ENCODE measurements around the gene MAPT. TPM values are rescaled to one million over a fixed set of nuclear protein-coding genes. Genes with fewer than 3 reads are reported as not detected.
A peak's percentile ranks its signal among the peaks of the same experiment; 100 is the strongest.

MAPT gene
- total RNA-seq, 3 donors from 2014 or later (not counting 1 experiment from before 2014, with no cell fraction given), result 0.14 to 1.3 (median 0.58) TPM

- intact Hi-C loops (cut with micrococcal nuclease), result no loop called here
- DNase-seq (peak; percentile 42 to 78), ATAC-seq (peak in 2 of 3 donors; percentile 52 to 63)
- Mint-ChIP-seq H3K4me1 (peaks cover 0 to 6% of the 10 kb centered on the region in 2 donors), H3K4me3 (no peak overlapping the region), H3K36me3 (no peaks in the 10 kb centered on the region), H3K9me3 (no peaks in the 10 kb centered on the region), H3K27me3 (ENCODE audit: low read depth in 2 of 2) (peaks cover 21 to 28% of the 10 kb centered on the region in 2 donors), H3K27ac (no peak overlapping the region)
- no peak overlapping the region for H3K4me3 ChIP-seq (ENCODE audit: low read length)
- no peaks in the 10 kb centered on the region for H3K4me1 ChIP-seq (ENCODE audit: control insufficient read depth, insufficient read depth, low read length)
- no peaks in the 10 kb centered on the region for H3K27me3 ChIP-seq (ENCODE audit: control insufficient read depth, insufficient read depth, low read length)
- 29% methylated on average over 11 of the region's 12 CpGs for WGBS (ENCODE audit: insufficient coverage)
- TF ChIP-seq, protein P1, sequence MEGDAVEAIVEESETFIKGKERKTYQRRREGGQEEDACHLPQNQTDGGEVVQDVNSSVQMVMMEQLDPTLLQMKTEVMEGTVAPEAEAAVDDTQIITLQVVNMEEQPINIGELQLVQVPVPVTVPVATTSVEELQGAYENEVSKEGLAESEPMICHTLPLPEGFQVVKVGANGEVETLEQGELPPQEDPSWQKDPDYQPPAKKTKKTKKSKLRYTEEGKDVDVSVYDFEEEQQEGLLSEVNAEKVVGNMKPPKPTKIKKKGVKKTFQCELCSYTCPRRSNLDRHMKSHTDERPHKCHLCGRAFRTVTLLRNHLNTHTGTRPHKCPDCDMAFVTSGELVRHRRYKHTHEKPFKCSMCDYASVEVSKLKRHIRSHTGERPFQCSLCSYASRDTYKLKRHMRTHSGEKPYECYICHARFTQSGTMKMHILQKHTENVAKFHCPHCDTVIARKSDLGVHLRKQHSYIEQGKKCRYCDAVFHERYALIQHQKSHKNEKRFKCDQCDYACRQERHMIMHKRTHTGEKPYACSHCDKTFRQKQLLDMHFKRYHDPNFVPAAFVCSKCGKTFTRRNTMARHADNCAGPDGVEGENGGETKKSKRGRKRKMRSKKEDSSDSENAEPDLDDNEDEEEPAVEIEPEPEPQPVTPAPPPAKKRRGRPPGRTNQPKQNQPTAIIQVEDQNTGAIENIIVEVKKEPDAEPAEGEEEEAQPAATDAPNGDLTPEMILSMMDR (IDR thresholded peaks at IDR 0.05), result peak; percentile 90
- H3K36me3 ChIP-seq (ENCODE audit: control insufficient read depth, insufficient read depth, low read length), result no peaks in the 10 kb centered on the region
- no peak overlapping the region for H3K27ac ChIP-seq (ENCODE audit: low read length)
- no peaks in the 10 kb centered on the region for H3K9me3 ChIP-seq (ENCODE audit: control insufficient read depth, insufficient read depth, low read length)
These were observed 41.6 kb upstream of the MAPT start for GRCh38 chr17:45852535-45853297.

GRCh38 chr17:45854209-45854608, 40.1 kb upstream of the MAPT start:
- H3K27ac Mint-ChIP-seq, result no peak overlapping the region
- WGBS (ENCODE audit: insufficient coverage), result 89% methylated on average over 9 of the region's 9 CpGs
- H3K27me3 Mint-ChIP-seq (ENCODE audit: low read depth in 2 of 2), result peaks cover 26 to 38% of the 10 kb centered on the region in 2 donors
- no peaks in the 10 kb centered on the region for H3K36me3 ChIP-seq (ENCODE audit: control insufficient read depth, insufficient read depth, low read length)
- TF ChIP-seq, protein P1 (IDR thresholded peaks at IDR 0.05), result no peak
- H3K4me1 ChIP-seq (ENCODE audit: control insufficient read depth, insufficient read depth, low read length), result no peaks in the 10 kb centered on the region
- ATAC-seq (no peak), DNase-seq (no peak)
- H3K36me3 Mint-ChIP-seq, result no peaks in the 10 kb centered on the region
- intact Hi-C loops (cut with micrococcal nuclease), result no loop called here
- H3K9me3 ChIP-seq (ENCODE audit: control insufficient read depth, insufficient read depth, low read length), result no peaks in the 10 kb centered on the region
- H3K4me3 Mint-ChIP-seq, result no peak overlapping the region
- H3K9me3 Mint-ChIP-seq, result no peaks in the 10 kb centered on the region
- peaks cover 0 to 6% of the 10 kb centered on the region in 2 donors for H3K4me1 Mint-ChIP-seq
- H3K27me3 ChIP-seq (ENCODE audit: control insufficient read depth, insufficient read depth, low read length), result no peaks in the 10 kb centered on the region
- H3K4me3 ChIP-seq (ENCODE audit: low read length), result no peak overlapping the region
- no peak overlapping the region for H3K27ac ChIP-seq (ENCODE audit: low read length)

DNA sequence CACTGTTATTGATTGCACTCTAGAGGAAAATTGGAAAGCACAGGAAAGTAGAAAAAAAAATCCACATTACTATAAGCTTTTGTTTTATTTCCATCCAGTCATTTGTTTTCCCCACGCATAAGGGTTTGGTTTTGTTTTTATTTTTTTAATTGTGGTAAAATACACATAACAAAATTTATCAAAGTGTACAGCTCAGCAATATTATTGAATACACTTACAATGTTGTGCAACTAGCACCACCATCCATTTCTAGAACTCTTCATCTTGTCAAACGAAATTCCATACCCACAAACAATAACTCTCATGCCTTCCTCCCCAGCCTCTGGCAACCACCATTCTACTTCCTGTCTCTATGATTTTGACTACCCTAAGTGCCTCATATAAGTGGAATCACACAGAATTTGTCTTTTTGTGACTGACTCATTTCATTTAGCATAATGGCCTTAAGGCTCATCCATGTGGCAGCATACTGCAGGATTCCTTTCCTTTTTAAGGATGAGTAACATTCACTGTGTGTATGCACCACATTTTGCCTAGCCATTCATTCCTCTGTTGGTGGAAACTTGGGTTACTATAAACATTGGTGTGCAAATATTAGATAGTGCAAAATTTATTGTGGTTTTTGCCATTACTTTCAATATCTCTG, 38.5 kb upstream of the MAPT start:
- ATAC-seq (no peak), DNase-seq (no peak)
- no peaks in the 10 kb centered on the region for H3K27me3 ChIP-seq (ENCODE audit: control insufficient read depth, insufficient read depth, low read length)
- H3K4me3 ChIP-seq (ENCODE audit: low read length), result no peak overlapping the region
- peaks cover 0 to 6% of the 10 kb centered on the region in 2 donors for H3K4me1 Mint-ChIP-seq
- TF ChIP-seq, protein P1 (IDR thresholded peaks at IDR 0.05), result no peak
- WGBS (ENCODE audit: insufficient coverage), result 22% methylated on average over 1 of the region's 2 CpGs
- H3K9me3 Mint-ChIP-seq, result no peaks in the 10 kb centered on the region
- peaks cover 26 to 50% of the 10 kb centered on the region in 2 donors for H3K27me3 Mint-ChIP-seq (ENCODE audit: low read depth in 2 of 2)
- intact Hi-C loops (cut with micrococcal nuclease), result no loop called here
- H3K36me3 Mint-ChIP-seq, result no peaks in the 10 kb centered on the region
- no peaks in the 10 kb centered on the region for H3K36me3 ChIP-seq (ENCODE audit: control insufficient read depth, insufficient read depth, low read length)
- no peak overlapping the region for H3K4me3 Mint-ChIP-seq
- H3K27ac ChIP-seq (ENCODE audit: low read length), result no peak overlapping the region
- no peak overlapping the region for H3K27ac Mint-ChIP-seq
- H3K4me1 ChIP-seq (ENCODE audit: control insufficient read depth, insufficient read depth, low read length), result no peaks in the 10 kb centered on the region
- no peaks in the 10 kb centered on the region for H3K9me3 ChIP-seq (ENCODE audit: control insufficient read depth, insufficient read depth, low read length)

Measured in natural killer cell (primary cell).